NCI-H1930 (cell line): ENCODE measurements around the gene RSPH9.

Source experiments
- DNase-seq, 2 experiments: peaks; one replicate each; lab custom pipeline; 2025; lab: John Stamatoyannopoulos, UW

Gene RSPH9

DNA sequence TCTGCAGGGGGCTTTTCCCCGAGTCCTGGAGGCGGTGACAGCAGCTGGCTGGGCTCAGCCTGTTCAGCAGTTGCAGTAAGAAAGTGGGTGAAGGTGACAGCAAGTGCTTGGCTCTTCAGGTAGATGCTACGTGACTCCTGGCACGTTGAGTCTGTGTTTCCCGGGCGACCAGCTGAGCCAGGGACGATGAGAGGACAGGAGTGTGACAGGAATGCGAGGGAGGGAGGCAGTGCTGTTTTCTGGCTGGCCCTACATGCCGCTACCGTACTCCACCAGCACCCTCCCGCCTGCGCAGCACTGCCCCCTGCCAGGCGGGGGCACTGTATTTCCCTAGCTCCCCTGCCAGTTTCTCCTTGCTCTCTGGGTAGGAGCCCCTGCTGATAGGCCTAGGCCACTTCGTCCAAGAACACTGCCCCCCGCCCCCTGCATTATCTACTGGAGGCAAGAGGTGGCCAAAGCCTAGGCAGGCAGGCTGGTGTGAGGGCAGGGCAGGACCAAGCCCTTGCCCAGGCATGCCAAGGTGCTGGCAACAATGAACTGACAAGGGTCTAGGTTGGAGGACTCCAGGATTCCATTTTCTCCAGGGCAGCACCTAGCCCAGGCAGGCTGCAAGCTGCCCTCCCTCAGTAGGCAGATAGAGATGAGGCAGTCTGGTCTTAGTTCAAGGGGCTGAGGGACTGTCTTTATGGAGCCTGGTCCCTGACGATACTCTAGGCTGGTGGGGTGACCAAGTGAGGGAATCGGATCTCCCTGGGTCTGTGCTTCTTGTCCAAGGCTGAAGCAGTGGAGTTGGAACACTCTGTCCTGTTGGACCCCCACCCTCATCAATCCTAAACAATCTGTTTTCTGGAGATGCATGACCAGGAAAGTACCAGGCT is 23.6 kb downstream of the RSPH9 start:
- DNase-seq, result peak; percentile 40 to 61

DNA sequence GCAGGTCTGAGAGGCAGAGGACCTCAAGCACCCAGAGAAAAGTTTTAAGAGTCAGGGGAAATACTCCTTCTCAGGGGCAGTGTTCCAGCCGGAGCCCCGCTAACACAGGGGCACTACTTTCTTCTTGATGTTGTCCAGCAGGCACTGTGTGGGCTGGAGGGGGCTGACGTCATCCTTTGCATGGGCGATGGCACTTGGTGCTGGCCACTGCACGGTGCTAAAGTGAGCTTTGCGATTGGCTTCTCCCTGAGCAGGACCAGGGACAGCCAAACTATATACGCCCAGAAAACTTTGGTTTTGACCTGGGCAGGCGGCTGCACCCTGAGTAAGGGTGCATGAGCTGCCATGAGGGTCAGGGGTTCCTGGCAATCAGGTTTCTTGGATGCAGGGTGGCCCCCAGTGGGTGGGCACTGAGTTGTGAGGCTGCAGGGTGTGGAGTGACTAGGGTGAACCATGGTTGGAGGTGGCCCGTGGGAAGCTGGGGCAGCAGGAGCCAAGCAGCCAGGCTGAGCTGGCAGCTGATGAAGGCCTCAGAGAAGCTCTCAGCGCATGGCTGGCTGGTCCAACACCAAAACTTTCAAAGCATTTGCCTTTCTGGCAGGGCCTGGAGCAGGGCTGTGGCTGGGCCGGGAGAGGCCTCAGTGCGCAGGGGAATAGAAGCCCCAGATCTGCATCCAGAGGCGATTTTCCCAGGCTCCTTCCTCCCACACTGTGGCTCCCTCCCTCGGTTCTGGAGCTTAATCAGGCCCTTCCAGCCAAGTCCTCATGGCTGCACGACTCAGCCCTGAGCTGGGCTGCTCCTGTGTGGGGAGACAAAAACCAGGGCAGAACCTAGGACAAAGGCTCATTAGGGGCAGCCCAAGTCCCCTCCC is 24.4 kb downstream of the RSPH9 start:
- no peak for DNase-seq

DNA sequence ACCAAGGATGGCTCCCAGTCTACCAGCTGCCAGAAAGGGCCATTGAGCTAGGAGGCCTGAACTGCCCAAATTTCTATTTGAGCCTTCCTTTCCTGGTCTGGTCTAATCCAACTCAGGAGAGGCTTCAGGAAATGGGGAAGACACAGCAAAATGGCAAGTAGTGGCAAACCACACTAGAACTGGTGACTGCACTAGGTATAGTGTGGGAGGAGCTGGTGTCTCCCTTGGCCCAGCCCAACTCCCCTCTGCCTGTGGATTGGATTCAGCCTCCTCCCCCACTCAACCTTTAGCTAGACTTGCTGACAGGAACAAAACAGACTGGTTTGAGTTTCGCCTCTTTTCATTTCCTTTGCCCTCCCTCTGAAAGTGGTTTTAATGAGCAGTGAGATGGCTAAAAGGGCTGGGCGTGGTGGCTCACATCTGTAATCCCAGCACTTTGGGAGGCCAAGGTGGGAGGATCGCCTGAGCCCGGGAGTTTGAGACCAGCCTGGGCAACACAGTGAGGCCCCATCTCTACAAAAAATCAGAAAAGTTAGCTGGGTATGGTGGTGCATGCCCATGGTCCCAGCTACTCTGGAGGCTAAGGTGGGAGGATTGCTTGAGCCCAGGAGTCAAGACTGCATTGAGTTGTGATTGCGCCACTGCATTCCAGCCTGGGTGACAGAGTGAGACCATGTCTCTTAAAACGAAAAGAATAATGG is 25.2 kb downstream of the RSPH9 start:
- DNase-seq, result no peak

DNA sequence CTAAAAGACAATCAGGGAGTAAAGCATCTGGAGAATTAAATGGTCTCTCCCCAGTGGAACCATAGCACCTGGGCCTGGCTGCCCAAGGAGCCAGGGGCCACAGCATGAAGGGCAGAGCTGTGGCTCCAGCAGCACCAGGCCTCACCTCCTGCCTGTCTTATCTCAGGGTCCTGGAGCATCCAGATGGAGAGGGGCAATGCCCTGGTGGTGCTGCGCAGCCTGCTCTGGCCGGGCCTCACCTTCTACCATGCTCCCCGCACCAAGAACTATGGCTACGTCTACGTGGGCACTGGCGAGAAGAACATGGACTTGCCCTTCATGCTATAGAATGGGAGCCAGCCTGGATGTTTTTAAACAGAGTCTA is 25.8 kb downstream of the RSPH9 start:
- DNase-seq, result no peak

DNA sequence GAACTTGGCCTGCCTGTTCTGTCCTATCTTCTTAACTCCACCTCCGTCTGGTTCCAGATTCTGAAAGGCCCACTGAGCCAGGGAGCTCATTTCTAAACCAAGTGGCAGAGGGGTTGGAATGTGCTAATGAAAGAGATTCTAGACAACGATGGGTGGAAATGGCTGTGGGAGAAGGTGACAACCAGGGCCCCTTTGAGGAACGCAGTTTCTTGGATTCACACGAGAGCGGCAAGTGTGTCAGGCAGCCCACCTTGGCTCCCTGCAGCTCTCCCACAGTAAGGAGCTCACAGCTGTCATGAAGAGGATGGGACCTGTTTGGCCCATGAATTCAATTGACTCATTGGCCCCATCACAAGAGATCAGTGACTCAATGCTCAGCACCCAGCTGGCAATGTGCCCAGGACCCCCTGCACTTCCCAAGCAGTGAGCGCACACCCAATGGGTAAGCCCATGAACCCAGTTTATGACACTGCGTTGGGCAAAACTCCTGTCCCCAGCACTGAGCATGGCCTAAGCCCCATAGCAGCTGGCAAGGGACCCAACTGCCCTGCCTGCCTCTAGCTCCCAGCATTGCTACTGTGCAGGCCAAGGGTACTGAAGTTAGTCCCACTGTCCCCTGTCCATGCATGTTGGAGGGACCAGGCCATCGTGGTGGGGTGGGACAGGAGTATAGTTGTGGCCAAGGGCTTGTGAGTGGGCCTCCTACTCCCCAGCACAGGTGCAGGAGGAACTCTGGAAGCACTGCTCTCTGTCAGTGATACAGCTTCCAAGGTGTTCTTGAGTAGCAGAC is 26.4 kb downstream of the RSPH9 start:
- DNase-seq, result no peak

DNA sequence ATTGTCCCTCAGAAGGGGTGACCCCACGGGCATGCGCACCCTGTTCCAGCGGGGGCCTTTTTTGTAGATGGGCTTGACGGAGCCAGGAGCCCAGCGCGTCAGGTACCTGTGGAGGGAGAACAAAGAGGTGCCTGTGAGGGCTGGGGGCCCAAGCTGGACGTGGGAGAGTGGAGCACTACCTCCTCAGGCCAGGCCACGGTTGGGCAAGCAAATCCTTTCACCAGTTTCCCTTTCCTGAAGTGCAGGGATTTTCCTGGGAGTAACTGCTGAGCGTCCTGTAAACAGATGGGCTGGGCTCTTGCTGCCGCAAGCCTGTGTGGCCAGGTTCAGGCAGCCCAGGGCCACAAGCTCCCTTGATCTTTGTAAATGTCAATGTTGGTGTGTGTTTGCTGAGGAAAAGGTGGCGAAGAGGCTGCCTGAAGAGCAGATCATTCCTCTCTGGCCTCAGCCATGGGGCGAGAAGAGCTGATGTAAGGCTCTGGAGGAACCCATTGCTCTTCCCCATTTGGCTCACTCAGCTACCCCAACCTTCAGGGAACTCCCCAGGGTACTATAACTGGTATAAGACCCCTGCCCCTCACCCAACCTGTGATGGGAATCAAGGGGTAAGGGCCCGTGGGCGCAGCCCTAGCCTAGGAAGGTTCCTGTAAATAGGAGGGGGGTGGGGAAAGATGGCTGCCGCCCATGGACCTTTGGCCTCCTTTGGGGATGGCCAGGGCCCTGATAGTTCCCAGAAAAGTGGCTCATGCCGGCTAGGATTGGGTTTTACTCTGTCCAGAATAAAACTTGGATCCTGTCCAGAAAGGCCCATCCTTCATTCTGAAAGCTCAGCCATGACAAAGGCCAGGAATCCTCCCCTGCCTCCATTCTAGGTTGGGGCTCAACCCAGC is 27.2 kb downstream of the RSPH9 start:
- no peak for DNase-seq

DNA sequence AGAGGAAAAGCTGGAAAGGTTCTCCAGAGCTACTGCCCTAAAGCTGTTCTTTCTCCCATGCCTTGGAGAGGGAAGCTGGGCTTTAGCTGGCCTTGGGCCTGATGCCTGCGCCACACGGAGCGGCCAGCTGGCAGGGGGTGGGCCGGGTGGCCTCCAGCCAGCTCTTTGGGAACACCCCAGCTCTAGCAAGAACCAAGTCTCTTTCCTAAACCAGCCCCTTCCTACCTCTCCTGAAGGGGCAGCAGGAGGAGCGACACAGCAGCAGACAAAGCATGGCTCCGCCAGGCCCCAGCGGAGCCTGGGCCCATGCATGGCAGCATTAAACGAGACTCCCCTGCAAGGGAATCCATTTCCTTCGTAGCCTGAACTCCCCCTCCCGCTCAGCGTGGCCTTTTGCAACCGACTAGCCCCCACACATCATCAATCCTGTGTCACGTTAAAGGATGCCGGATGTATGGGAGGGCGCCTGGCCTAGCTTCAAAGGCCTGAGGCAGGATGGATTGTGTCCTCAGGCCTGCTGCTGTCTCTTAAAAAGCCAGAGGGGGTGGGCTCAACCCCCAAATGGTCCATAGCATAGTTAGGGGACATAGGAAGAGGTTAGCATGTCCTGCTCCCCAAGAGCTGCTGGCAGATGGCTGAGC is 28.7 kb downstream of the RSPH9 start:
- DNase-seq, result no peak

DNA sequence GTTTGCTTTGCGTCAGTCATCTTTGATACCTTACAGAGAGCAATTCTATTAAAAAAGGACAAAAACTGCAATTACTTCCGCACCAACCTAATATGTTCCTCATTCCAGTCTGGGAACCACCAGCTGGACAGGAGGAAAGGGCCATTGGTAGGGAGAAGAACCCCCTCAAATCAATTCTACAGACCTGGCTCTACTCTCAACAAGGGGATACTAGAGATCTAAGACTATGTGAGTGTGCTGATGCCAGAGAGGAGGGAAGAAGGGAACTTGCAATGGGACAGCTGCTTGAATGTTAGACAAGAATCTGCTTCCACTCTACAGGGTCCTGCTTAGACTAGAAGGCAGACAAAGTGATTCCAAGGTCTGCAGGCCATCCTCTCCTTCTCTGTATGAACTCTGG is 29.5 kb downstream of the RSPH9 start:
- no peak for DNase-seq

DNA sequence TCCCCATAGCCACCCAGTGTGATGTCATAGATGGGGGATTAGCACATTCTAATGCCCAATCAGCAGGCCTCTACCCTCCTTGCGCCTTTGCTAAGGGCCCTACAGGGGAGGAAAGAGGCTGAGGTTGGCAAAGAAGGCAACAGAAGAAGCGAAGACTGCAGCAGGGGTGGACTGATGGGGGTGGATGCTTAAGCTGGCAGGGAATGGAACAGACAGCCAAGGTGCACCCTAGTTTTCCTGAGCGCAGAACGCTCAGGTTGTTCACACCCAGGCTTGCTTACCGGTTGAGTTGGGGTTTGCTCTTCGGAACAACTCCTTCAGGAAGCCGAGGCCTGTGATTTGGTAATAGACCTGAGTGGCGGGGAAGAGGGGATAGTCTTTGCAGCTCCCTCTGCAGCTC is 30.1 kb downstream of the RSPH9 start:
- no peak for DNase-seq

DNA sequence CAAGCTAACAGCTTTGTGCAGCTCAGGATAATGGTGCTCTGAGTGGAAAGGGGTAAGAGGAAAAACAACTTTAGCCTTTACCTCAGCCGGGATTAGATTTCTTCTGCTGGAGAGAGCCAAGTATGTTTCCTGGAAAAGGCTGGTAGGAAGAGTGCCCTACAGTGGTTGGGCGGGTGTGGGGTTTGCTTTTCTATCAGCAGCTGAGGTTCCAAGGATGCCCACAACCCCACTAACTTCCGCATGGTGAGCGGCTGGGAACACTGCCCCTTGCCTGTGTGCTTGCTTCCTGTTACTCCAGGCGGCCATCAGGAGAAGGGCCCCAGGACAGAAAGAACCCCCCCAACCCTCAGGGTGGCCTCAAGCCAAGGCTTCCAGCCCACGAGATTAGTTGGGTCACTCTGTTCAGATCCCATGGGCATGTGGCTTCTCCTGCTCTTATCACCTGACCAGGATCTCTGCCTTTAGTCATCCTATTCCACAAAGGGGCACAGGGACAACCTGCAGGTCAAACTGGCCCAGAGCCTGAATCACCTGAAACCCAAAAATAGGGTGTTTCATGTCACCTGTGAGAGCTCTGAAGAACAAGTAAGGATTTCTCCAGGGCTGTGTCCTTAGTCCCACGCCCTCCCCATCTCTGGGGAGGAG is 32.2 kb downstream of the RSPH9 start:
- DNase-seq, result no peak

DNA sequence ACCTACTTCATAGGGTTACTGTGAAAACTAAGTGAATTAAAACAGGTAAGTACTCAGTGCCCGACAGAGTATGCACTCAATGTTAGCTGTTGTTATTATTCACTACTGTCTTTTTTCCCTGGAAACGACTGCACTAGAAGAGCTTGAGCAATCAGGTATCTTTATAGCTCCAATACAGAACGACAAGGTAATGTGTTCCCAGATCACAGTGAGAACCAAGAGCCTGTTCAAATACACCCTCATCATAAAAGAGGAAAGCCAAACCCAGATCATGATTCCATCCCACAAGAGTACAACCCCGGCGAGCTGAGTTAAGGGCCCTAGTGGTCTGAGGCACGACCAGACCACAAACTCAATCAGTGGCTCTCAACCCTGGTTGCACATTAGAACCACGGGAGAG is 32.9 kb downstream of the RSPH9 start:
- DNase-seq, result no peak

DNA sequence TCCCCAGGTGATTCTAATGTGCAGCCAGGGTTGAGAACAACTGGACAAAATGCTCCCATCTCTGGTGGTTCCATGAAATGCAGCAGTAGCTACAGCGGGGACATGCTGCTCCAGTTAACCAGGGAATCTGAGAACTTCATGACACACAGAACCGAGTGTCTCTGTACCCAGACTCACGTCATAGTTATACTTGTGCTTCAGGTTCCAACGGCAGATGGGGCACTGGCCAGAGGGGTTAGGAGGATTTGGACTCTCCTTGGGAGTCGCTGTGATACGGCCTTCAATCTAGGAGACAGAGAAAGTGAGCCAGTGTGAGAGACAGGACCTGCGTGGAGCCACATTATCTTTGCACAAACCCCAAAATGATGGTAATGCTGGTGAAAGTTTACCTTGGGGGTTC is 33.5 kb downstream of the RSPH9 start:
- DNase-seq, result no peak

DNA sequence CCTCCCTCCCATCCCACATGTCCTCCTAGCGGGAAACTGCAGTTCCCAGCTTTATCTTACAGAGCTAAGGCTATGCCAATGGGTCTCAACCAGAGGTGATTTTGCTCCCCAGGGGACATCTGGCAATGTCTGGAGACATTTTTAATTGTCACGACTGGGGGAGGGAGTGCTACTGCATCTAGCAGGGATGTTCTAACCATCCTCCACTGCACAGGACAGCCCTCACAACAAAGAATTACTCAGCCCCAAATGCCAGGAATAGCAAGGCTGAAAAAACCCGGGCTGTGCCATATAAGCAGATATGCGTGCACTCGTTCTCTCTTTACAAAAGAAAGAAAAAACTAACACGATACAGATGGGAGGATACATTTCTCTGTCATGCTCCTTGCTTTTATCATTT is 34.2 kb downstream of the RSPH9 start:
- no peak for DNase-seq

DNA sequence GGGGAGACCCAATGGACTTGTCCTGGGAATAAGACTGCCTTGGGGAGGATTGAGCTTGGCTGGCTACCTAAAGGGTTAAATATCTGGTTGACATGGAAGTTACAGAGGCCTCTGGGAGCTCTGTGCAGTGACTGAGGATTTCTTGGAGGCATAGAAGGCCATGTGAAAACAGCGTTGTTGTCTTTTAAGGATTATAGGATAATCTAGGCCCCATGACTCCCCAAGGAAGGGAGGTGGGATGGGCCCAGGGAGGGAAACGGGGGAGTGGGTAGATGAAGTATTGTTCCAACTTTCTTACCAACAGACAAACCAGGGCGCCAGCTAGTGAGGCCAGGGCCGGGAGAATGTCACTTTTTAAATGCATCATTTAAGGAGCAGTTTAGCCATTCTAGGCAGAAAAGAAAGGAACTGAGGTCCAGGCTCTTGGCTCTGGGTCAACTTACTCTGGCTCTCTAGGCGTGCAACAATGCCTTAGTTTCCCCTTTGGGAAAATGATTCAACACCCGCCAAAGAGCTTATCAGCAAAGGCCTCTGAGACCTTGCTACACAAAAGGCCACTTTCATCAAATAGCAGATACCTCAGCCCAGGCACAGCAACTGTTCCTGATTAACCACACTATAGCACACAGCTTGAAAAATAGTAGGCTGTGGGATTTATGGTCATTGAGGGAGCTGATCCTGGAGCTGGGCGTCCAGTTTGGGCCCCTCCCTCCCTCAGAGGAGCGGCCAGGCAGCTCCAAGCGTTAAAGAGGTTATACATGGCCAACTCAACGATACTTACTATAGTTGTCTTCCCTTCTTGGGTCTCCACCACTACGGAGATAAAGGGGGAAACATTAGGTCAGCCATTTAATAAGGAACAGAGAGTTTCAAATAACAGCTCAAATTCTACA is 35.7 kb downstream of the RSPH9 start:
- no peak for DNase-seq

DNA sequence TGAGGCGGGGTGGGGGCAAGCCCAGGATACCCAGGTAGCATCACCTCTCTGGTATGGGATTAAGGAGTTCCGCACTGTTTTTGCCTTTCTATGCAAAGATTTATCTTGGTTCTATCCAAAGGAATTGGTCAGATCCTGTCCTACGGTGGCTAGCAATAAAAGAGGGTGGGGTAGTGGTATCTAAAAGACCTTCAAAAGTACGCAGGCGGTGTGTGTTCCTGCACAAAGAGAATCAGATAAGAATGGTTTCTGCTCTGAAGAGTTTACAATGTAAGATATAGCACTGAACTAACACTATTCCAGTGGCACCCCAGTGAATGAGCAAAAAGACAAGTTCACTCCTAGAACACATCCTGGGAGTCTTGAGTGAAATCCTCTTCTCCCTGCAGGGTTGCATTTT is 36.5 kb downstream of the RSPH9 start:
- DNase-seq, result no peak

DNA sequence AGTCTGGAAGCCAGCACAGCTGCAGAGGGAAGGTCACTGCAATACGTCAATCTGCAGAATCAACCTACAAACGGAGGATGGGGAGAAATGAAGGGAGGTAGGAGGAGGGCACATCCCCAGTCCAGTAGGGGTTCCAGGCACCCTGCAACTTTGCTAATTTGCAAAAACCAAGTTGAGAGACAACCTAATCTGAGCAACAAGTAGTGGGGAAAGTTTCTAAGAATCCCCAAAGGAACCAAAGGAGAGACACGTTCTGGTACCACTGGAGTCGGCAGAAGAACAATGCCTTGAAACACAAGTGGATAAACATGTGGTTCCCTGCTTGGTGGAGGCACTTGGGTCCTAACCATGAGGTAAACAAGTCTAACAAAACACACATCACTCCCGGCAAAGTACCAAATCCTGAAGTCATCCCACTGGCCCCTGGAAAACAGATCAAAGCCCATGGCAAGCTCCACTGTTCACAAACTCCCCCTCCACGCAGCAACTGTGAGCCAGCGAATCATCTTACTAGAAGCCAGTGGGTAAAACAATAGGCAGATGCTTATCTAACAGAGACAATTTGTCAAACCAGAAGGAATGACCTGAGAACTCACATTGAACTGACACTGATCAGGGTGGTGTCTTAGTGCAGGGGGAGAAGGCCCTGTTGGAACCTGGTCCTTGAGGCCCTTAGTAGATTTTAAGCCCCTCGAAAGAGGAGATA is 38.0 kb downstream of the RSPH9 start:
- DNase-seq, result no peak

DNA sequence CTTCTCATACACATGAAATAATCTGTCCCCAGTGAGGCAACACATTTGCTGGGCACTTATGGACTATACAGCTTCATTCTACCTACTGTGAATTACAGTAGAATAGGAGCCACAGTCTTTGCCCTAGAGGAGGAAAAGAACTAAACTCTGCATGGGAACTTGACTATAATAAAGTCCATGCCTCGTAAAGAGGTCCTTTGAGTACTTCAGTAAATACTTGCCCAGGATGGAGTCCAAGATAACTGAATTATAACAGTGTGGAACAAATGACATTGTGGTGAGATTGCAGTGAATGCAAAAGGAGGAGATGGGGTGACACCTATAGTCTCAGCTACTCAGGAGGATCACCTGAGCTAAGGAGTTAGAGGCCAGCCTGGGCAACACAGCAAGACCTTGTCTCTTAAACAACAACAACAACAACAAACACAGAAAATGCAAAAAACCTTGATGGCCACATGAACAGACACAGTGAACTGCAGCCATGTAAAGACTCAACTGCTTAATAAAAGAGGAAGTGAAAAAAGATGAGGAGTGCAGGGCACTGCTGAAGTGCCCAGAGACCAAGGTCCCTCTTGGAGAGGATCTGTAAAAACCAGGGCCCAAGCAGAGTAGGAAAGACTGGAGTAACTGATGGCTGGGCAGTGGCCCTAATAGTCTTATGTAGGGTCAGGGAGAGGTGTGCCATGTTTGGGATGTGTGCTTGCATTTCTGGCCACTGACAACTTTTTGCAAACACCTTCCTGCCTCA is 39.0 kb downstream of the RSPH9 start:
- DNase-seq, result no peak
